Stimulated activated CD8-positive, alpha-beta memory T cell treated with anti-CD3 and anti-CD28 coated beads, Interleukin-2, amount 100 ng/mL, for 1 hour (primary cell): ENCODE results near the gene FTO.
"Not testable (repeated sequence)": the region's sequence is repeated elsewhere in the genome, so short reads cannot be mapped to it uniquely, and the experiment has no call there.

Experiments used
- DNase-seq, 2 donors: peaks; one replicate each; pipeline ENCODE4 v3.0.0-alpha.2; 2020; ENCODE audit warnings: low read depth in 2 of 2

FTO gene

DNA sequence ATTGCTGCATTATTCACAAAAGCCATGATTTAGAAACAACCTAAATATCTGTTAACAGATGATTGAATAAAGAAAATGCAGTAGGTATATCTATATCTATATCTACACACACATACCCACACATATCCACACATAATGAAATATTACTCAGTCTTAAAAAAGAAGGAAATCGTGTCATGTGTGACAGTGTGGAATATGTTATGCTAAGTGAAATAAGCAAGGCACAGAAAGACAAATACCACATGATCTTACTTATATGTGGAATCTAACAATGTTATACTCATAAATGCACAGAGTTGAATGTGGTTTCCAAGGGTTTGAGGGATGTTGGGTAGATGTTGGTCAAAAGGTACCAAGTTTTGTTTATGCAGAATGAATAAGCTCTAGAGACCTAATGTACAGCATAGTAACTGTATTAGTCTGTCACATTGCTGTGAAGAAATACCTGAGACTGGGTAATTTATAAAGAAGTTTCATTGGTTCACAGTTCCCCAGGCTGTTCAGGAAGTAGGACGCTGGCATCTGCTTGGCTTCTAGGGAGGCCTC lies 156.1 kb downstream of the FTO start:
- no peak for DNase-seq

GRCh38 chr16:53863861-53864260 lies 159.9 kb downstream of the FTO start:
- DNase-seq = no peak

DNA sequence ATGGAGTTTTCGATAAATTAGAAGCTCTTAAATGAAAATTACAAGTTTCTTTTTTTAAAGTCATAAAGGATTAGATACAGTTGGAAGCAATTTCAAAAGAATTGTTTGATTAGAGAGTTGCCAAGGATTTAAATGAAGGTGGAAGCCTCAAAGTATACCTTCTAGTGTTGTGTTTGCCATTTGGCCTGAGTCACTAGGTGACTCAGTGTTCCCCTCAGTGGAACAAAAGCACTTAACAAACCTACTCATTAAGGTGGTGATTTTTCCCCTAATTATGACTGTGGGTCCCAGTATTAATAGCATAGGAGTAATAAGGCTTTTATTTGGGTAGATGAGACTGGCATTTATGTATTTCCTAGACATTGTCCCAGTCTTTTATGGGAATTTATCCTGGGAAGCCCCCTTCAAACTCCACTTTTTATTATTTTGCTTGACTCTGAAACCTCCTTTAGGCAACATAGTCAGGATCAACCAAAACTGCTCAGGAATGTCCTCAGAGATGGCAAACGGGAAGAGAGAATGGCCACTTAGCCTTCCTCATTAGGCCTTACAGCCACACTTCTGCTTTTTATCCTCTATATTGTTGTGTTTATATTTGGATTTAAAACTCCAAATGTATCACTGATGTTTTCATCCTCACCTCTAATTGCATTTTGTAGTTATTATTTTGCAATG lies 161.0 kb downstream of the FTO start:
- DNase-seq = no peak

DNA sequence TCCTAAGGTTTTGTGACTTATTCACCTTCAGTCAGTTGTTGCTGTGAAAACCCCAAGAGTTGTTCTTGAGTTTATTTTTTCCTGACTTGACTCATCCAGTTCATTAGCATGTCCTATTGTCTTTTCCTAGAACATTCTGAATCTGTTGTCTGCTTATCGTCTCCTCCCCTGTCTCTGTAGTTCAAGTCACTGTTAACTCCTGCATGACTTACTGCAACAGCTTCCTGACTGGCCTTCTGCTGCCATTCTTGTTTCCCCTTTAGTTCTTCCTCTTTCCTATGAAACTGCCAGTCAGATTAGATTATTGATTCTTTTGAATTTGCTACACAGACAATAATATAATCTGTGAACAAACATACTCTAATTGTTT lies 161.5 kb downstream of the FTO start:
- DNase-seq = no peak

GRCh38 chr16:53866520-53866919 lies 162.6 kb downstream of the FTO start:
- no peak for DNase-seq

DNA sequence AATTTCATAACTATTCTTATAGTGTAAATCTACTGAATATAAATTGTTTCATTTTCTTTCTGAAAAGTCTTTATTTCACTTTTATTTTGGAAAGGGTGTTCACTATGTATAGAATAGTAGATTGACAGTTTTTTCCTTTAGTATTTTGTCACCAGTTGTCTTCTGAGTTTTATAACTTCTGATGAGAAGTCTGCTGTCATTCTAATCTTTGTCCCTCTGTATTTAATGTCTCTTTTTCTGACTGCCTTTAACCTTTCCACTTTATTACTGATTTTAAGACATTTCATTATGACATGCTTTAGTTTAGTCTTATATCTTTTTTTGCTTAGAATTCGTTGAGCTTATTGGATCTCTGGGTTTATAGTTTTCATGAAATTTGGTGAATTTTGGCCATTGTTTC lies 166.9 kb downstream of the FTO start:
- no peak for DNase-seq

- DNase-seq = no peak
Observed at GRCh38 chr16:53872248-53873221, 168.6 kb downstream of the FTO start.

GRCh38 chr16:53876811-53877210 lies 172.9 kb downstream of the FTO start:
- no peak for DNase-seq

DNA sequence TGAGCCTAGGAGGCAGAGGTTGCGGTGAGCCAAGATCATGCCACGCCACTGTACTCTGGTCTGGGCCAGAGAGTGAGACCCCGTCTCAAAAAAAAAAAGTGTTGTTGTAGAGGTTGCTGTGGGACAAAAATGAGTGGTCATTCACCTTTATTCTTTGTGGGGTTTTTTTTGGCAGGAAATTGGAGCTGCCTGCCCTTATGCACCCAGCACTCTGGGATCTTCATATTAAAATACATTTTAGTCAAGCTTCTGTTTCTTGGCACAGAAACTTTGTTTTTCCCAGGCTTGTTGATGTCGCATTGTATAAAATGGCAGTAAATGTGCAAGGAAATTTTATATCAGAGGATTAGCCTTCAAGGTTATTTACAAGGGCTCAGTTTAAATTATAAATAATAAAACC lies 174.3 kb downstream of the FTO start:
- DNase-seq = no peak

GRCh38 chr16:53881371-53881770 lies 177.4 kb downstream of the FTO start:
- no peak for DNase-seq

DNA sequence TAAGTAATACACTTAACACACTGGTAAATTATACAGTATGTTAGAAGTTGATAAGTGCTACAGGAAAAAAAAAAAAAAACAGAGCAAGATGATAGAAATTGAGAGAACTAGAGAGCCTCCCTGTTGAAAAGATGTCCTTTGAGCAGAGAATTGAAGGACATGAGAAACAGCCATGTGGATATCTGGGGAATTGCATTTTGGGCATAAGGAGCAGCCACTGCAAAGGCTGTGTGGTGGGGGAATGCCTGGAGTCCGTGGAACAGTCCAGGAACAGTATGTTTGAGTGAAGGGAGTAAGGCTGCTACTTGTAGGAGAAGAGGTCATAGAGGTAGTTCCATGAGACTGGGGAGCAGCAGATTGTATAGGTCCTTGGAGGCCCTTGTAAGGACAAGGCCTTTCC lies 178.4 kb downstream of the FTO start:
- no peak for DNase-seq

GRCh38 chr16:53884748-53885147 lies 180.8 kb downstream of the FTO start:
- no peak for DNase-seq

- DNase-seq = no peak
Observed at GRCh38 chr16:53886482-53887378, 182.8 kb downstream of the FTO start.

- no peak for DNase-seq
Observed at GRCh38 chr16:53888222-53888621, 184.3 kb downstream of the FTO start.

DNA sequence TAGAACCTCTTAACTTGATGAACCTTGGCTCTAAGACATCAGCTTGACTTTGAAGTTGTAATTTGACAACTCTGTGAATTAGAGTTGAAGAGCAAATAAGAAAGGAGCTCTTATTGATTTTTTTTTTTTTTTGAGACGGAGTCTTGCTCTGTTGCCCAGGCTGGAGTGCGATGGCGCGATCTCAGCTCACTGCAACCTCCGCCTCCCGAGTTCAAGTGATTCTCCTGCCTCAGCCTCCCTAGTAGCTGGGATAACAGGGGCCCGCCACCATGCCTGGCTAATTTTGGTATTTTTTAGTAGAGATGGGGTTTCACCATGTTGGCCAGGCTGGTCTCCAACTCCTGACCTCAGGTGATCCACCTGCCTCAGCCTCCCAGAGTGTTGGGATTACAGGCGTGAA lies 186.9 kb downstream of the FTO start:
- not testable (repeated sequence) for DNase-seq

DNA sequence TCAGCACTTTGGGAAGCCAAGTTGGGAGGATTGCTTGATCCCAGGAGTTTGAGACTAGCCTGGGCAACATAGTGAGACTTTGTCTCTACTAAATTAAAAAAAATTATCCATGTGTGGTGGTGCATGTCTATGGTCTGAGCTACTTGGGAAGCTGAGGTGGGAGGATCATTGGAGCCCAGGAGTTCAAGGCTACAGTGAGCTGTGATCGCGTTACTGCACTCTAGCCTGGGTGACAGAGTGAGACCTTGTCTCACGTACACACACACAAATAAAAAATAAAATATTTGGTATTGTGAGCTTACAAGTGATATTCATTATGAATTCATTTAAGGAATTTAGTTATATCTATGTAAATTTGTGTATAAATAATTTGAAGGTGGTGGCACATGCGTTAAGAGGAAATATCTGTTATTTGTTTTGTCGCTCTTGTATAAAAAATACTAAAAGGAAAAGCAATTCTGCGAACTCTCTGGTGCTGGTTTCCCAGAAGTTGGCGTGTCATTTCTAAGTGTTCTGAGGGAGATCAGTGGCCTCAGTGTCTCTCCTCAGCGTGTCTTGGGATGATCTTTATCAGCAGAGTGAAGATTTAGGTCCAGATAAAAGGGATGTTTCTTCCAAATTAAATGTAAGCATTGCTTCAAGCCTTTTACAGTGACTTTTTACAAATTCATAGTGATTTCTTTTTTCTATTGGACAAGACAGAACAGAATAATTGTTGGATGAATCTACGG lies 187.6 kb downstream of the FTO start:
- DNase-seq = no peak

DNA sequence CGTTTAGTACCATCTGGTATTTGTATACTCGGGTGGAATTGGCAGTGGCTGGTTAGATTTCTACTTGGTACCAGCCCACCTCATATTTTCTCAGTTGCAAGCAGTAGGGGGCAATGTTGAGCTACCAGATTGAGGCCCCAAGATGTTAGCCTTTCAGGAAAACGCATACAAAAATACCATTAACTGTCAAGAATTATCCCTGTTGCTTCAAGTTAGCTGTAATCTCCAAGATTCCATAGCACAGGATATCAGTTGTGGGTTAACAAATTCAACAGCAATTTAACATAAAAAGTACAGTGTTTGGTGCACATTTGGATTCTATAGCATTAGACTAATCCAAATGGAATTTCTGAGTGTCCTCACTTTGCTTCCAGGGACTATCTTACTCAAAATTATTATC lies 188.2 kb downstream of the FTO start:
- DNase-seq = peak in 1 of 2 donors; percentile 8

DNA sequence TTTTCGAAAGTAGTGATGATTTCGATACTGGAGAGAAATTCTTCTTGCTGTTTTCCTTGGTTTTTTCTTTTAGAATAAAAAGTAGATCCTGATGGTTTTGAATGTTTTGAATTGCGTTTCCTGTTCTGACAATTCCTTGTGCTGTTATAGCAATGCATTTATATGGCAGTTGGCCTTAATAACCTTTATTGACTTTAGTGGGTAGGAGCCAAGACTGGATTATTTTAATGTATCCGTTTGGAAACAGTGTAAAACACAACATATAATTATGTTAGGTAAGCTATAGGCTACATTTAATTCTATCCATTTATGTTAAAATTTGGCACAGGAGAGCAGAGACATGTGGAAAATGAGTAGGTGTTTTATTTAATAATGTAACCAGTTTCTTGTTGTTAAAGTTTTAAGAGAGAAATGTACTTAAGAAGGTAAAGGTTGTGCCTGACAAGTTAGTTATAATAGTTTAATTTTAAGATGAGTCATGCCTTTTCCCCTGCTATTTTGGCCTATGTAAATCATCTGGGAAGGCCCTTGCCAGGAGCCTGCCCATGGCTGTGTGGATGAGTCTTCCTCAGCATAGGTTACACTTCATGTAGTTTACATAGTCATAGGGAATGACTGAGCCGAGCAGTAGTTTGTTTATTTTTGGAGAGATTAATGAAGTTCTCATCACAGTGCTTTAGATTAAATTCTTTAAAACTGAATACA lies 189.9 kb downstream of the FTO start:
- DNase-seq = no peak

DNA sequence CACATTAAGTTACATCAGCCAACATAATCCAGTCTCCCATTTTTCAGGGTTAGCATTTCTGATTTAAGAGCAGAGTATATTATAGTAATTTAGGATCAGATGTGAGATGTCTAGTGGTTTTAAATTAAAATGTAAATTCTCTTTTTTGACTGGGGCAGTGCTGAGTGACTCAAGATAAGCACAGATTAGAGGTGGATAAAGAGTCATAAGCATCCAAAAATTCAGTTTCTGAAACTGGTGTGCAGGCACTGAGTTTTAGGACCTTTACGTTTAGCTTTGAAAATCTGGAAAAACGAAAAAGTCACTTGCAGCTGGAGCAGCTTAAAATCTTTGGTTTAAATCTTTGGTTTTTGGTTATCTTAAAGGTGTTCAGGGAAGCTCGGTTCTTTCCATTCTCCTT lies 190.7 kb downstream of the FTO start:
- no peak for DNase-seq

DNA sequence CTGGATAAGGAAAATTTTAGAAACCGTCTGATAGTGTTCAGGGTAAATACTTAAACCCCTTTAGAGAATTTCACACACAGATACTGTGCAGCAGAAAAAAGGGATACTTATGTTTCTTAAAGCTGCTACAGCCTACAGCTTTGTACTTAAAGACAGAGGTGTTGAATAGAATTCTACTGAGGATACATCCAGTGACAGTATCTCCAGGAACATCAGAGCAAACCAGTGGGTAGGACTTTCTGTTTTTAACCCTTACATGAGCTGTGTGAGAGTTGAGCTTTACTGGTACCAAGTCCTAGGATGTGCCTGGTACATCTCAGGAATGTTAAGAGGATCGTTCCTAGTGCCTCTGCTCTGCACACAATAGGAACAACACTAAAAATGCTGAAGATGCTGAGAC lies 191.5 kb downstream of the FTO start:
- DNase-seq = no peak

DNA sequence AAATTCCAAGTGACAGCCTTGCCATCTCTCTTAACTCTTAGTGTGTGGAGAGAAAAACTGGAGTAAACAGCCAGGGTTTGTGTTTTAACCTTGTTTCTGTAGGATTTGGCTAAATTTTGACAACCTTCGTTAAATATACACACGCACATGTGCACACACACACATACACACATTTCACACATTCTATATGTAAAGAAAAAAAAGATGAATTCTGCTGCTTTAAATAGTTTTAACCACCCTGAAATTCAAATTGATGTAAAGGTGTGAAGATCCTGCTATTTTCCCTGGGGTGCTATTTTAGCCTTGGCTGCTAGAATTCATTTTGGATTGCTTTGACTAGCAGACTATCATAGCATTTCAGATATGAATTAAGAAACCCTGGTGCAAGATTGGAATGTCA lies 191.9 kb downstream of the FTO start:
- DNase-seq = no peak
